BE2C (cell line): ENCODE data around the gene KCNQ1OT1.

Source experiments
- DNase-seq: peaks from one replicate; pipeline ENCODE4 v3.0.0-alpha.2; 2020
- H3K27me3 ChIP-seq: fragments of 250-450 bp; sonication (Bioruptor Pico); 2 replicates; pipeline ENCODE4 v1.5.1; 2020; ENCODE audit warnings: mild to moderate bottlenecking
- H3K36me3 ChIP-seq: fragments of 250-450 bp; sonication (Bioruptor Pico); 2 replicates; pipeline ENCODE4 v1.5.1; 2020; ENCODE audit warnings: mild to moderate bottlenecking
- H3K4me1 ChIP-seq: fragments of 250-450 bp; sonication (Bioruptor Pico); 2 replicates; pipeline ENCODE4 v1.5.1; 2020
- H3K4me3 ChIP-seq: 2 replicates; pipeline ENCODE4 v1.5.1; 2011; ENCODE audit warnings: low read depth, low read length
- H3K9me3 ChIP-seq: fragments of 250-450 bp; sonication (Bioruptor Pico); 2 replicates; pipeline ENCODE4 v1.5.1; 2020
- CTCF ChIP-seq: IDR thresholded peaks from 2 replicates; pipeline ENCODE4 v1.5.1; 2012; ENCODE audit warnings: mild to moderate bottlenecking, low read depth, low read length

KCNQ1OT1 gene

GRCh38 chr11:2732940-2733628, 33.3 kb upstream of the KCNQ1OT1 start:
- Histone ChIP-seq H3K4me3 (no peak overlapping the region), H3K27me3 (no peaks in the 10 kb centered on the region), H3K4me1 (0 out of 2 replicates have a peak, but pooled peaks cover 3% of the 10 kb centered on the region), H3K36me3 (no peaks in the 10 kb centered on the region), H3K9me3 (no peaks in the 10 kb centered on the region)
- no peak for TF ChIP-seq CTCF
- no peak for DNase-seq

- no peaks in the 10 kb centered on the region for H3K27me3 ChIP-seq
- no peak for DNase-seq
- H3K9me3 ChIP-seq = no peaks in the 10 kb centered on the region
Observed at GRCh38 chr11:2732261-2732939, 32.6 kb upstream of the KCNQ1OT1 start.

GRCh38 chr11:2731130-2732125, 31.6 kb upstream of the KCNQ1OT1 start:
- DNase-seq = no peak
- no peaks in the 10 kb centered on the region for H3K9me3 ChIP-seq
- 0 out of 2 replicates have a peak, but pooled peaks cover 3% of the 10 kb centered on the region for H3K4me1 ChIP-seq
- H3K4me3 ChIP-seq = no peak overlapping the region
- no peaks in the 10 kb centered on the region for H3K36me3 ChIP-seq
- TF ChIP-seq CTCF = no peak
- no peaks in the 10 kb centered on the region for H3K27me3 ChIP-seq

More at GRCh38 chr11:2732261-2732939, 32.6 kb upstream of the KCNQ1OT1 start:
- H3K4me1 ChIP-seq = 0 out of 2 replicates have a peak, but pooled peaks cover 3% of the 10 kb centered on the region
- no peak overlapping the region for H3K4me3 ChIP-seq
- H3K36me3 ChIP-seq = no peaks in the 10 kb centered on the region
- TF ChIP-seq CTCF = no peak

GRCh38 chr11:2730272-2731129, 30.7 kb upstream of the KCNQ1OT1 start:
- H3K27me3 ChIP-seq = no peaks in the 10 kb centered on the region
- no peak for DNase-seq
- H3K36me3 ChIP-seq = no peaks in the 10 kb centered on the region
- no peak for TF ChIP-seq CTCF
- H3K9me3 ChIP-seq = no peaks in the 10 kb centered on the region
- 0 out of 2 replicates have a peak, but pooled peaks cover 3% of the 10 kb centered on the region for H3K4me1 ChIP-seq
- no peak overlapping the region for H3K4me3 ChIP-seq

GRCh38 chr11:2729841-2730240, 30.0 kb upstream of the KCNQ1OT1 start:
- no peak overlapping the region for H3K4me3 ChIP-seq
- no peak for TF ChIP-seq CTCF
- H3K4me1 ChIP-seq = 0 out of 2 replicates have a peak, but pooled peaks cover 3% of the 10 kb centered on the region
- DNase-seq = no peak
- H3K36me3 ChIP-seq = no peaks in the 10 kb centered on the region
- H3K27me3 ChIP-seq = no peaks in the 10 kb centered on the region
- H3K9me3 ChIP-seq = no peaks in the 10 kb centered on the region
